ENCODE data around the gene ZNF879. TPM values are rescaled to one million over a fixed set of nuclear protein-coding genes. Genes with fewer than 3 reads are reported as not detected.

Gene ZNF879
- total RNA-seq, 4 donors from 2014 or later: 6.6 to 18.3 (median 7.8) TPM

DNA sequence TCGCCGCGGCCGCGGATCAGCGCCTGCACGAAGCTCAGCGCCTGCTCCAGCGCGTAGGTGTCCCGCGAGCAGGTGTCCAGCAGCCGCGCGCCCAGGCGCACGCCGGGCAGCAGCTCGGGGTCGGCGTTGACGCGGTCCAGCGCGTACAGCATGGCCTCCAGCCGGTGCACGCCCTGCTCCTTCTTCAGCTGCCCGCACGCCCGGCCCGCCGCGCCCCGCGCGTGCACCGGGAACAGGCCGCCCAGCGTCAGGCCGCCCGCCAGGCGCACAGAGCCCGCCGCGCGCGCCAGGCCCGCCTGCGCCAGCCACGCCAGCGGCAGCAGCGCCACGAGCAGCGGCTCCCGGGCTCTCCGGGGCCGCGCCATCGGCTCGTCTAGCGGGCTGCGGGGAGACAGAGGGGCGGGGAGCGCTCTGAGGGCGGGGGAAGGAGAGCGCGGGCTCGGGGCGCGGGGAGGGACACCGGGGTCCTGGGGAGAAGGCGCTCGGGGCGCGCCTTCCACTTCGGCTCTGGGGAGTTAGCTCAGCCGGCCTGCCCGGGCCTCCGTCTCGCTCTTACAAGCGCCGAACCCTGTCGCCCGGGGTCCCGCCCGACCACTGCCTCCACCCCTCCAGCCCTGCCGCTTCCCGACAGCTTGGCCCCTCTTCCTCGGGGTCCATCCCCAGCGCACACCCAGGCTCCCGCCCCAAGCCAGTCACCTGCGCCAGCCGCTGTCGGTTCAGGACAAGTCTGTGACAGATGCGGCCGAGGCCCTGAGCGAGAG lies 28.8 kb upstream of the ZNF879 start, which contains the start of gene GRM6:
Gene GRM6 (minus strand): TSS at position 741 of the 761 bp plus-strand sequence. CDS start 376 bp downstream, at position 365.
- no peaks in the 10 kb centered on the region for H3K4me1 ChIP-seq
- WGBS, 2 donors: 0 to 4% methylated on average over 11 to 37 of the region's 97 CpGs
- intact Hi-C loops (cut with DNase I): no loop called here
- no peaks in the 10 kb centered on the region for H3K27me3 ChIP-seq
- H3K9me3 ChIP-seq: no peaks in the 10 kb centered on the region
- TF ChIP-seq POLR2A (IDR thresholded peaks at IDR 0.05): no peak
- TF ChIP-seq, protein P1, sequence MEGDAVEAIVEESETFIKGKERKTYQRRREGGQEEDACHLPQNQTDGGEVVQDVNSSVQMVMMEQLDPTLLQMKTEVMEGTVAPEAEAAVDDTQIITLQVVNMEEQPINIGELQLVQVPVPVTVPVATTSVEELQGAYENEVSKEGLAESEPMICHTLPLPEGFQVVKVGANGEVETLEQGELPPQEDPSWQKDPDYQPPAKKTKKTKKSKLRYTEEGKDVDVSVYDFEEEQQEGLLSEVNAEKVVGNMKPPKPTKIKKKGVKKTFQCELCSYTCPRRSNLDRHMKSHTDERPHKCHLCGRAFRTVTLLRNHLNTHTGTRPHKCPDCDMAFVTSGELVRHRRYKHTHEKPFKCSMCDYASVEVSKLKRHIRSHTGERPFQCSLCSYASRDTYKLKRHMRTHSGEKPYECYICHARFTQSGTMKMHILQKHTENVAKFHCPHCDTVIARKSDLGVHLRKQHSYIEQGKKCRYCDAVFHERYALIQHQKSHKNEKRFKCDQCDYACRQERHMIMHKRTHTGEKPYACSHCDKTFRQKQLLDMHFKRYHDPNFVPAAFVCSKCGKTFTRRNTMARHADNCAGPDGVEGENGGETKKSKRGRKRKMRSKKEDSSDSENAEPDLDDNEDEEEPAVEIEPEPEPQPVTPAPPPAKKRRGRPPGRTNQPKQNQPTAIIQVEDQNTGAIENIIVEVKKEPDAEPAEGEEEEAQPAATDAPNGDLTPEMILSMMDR (IDR thresholded peaks at IDR 0.05): no peak
- H3K4me3 ChIP-seq (replicated peaks in 1 of 3): no peak within 1 kb of the TSS
- no peaks in the 10 kb centered on the region for H3K36me3 ChIP-seq
- DNase-seq: no peak
- H3K27ac ChIP-seq: no peak within 1 kb of the TSS

DNA sequence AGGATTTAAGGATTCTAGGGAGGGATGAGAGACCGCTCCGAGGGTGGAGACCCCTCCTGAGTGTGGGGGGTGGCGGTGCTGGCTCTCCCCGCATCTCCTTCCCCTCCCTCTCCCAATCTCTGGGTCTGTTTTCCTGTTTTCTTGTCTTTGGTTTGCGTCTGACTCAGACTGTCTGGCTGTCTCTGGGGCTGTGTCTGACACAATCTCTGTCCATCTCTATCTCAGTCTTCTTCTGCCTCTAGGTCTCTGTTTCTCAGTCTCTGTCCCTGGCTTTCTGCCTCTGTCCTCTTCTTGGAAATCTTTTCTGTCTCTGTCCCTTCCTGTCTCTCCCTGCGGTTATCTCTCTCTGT lies 28.3 kb upstream of the ZNF879 start:
- intact Hi-C loops (cut with DNase I): no loop called here
- no peak for DNase-seq
- no peak for TF ChIP-seq POLR2A (IDR thresholded peaks at IDR 0.05)
- TF ChIP-seq, protein P1 (IDR thresholded peaks at IDR 0.05): no peak
- Histone ChIP-seq H3K9me3 (no peaks in the 10 kb centered on the region), H3K4me3 (replicated peaks in 1 of 3) (no peak overlapping the region), H3K27me3 (no peaks in the 10 kb centered on the region), H3K4me1 (no peaks in the 10 kb centered on the region), H3K27ac (no peak overlapping the region), H3K36me3 (no peaks in the 10 kb centered on the region)
- WGBS, 2 donors: 11 to 13% methylated on average over 6 of the region's 6 CpGs

DNA sequence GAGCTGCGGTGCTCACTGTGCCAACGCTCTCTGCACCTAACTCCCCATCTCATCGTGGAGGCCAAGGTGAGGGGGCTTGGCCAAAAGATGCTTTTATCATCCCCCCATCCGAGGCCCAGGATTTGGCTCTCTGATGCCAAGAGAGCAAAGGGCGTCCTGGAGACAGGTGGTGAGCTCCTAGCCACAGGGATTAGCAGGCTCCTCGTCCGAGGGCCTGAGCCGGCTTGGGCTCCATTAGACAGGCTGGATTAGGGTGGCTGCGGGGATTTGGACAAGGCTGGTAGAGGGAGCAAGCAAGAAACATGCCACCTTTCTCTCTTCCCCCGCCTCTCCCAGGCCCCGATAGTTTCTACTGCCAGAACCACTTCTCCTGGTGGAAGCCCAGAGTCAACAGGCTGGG lies 27.4 kb upstream of the ZNF879 start:
- no peak for TF ChIP-seq POLR2A (IDR thresholded peaks at IDR 0.05)
- TF ChIP-seq, protein P1 (IDR thresholded peaks at IDR 0.05): no peak
- Histone ChIP-seq H3K4me1 (no peaks in the 10 kb centered on the region), H3K4me3 (replicated peaks in 1 of 3) (no peak overlapping the region), H3K27me3 (no peaks in the 10 kb centered on the region), H3K9me3 (no peaks in the 10 kb centered on the region), H3K36me3 (no peaks in the 10 kb centered on the region), H3K27ac (no peak overlapping the region)
- intact Hi-C loops (cut with DNase I): no loop called here
- WGBS, 2 donors: 46 to 47% methylated on average over 11 of the region's 11 CpGs
- DNase-seq: no peak

DNA sequence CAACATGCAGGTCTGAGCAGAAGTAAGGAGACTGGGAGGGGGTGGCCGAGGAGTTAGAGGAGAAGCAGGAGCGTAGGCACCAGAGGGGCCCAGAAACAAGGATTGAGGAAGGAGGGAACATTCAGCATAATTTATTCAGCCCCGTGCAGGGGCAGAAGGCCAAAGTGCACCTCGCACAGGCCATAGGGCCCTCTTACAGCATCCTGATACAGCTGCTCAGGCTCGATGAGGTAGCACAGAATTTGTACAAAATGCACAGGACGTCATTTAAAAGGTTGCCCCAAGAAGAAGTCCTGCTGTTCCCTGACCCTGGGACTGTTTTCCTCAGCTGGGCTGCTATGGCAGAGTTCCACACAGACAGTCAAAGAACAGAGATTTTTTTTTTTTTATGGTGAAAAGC lies 26.4 kb upstream of the ZNF879 start:
- Histone ChIP-seq H3K4me1 (no peaks in the 10 kb centered on the region), H3K4me3 (replicated peaks in 1 of 3) (no peak overlapping the region), H3K27me3 (no peaks in the 10 kb centered on the region), H3K27ac (no peak overlapping the region), H3K36me3 (no peaks in the 10 kb centered on the region), H3K9me3 (no peaks in the 10 kb centered on the region)
- TF ChIP-seq, protein P1 (IDR thresholded peaks at IDR 0.05): no peak
- TF ChIP-seq POLR2A (IDR thresholded peaks at IDR 0.05): no peak
- WGBS, 2 donors: 64 to 68% methylated on average over 6 of the region's 6 CpGs
- intact Hi-C loops (cut with DNase I): no loop called here
- no peak for DNase-seq

DNA sequence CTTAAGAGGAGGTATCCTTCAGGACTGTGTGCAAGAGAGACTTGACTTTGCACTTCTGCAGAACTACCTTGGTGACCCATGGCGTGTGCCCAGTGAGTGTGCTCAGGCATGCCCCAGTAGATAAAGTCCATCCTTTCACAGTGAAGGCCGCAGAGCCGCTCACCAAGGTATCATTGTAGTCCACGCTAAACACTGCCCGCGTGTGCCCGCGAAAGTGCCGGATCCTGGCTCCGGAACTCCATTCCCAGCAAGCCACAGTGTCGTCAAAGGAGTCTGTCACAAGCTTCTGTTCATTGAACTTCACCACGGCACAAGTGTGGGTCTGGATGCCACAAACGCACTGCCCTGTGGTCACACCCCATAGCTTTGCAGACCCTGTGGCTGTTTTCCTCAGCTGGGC lies 25.2 kb upstream of the ZNF879 start:
- 93 to 94% methylated on average over 13 of the region's 13 CpGs for WGBS, 2 donors
- no peak overlapping the region for H3K27ac ChIP-seq
- H3K4me3 ChIP-seq (replicated peaks in 1 of 3): no peak overlapping the region
- H3K27me3 ChIP-seq: no peaks in the 10 kb centered on the region
- H3K4me1 ChIP-seq: no peaks in the 10 kb centered on the region
- TF ChIP-seq POLR2A (IDR thresholded peaks at IDR 0.05): no peak
- TF ChIP-seq, protein P1 (IDR thresholded peaks at IDR 0.05): no peak
- H3K9me3 ChIP-seq: no peaks in the 10 kb centered on the region
- no peaks in the 10 kb centered on the region for H3K36me3 ChIP-seq
- DNase-seq: no peak
- intact Hi-C loops (cut with DNase I): no loop called here

All from thyroid gland (tissue), 4 donors.